Esophagus squamous epithelium (tissue), 5 donors: ENCODE data around the gene IP6K3. TPM values are rescaled to one million over a fixed set of nuclear protein-coding genes. Genes with fewer than 3 reads are reported as not detected.

Experiments
- DNase-seq: peaks from one replicate; lab custom pipeline; 2025; lab: John Stamatoyannopoulos, UW
- H3K27ac ChIP-seq, 4 donors: fragments of 200-600 bp; sonication (generic); one replicate each; pipeline ENCODE4 v1.5.1; 2016 to 2019; ENCODE audit warnings: mild to moderate bottlenecking in 1 of 4
- H3K27me3 ChIP-seq, 4 donors: fragments of 200-600 bp; sonication (generic); 1 replicate in 3 of 4; 2 replicates in 1 of 4; pipeline versions ENCODE4 v1.5.1 to v1.6.0; 2017 to 2021; ENCODE audit warnings: antibody characterized with exemption in 1 of 4
- H3K36me3 ChIP-seq, 3 donors: fragments of 200-600 bp; sonication (generic); one replicate each; pipeline ENCODE4 v1.5.1; 2016 to 2019
- H3K4me1 ChIP-seq, 3 donors: fragments of 200-600 bp; sonication (generic); one replicate each; pipeline ENCODE4 v1.5.1; 2017 to 2019
- H3K4me3 ChIP-seq, 4 donors: fragments of 200-600 bp; sonication (generic); 1 replicate in 3 of 4; 2 replicates in 1 of 4; pipeline ENCODE4 v1.5.1; 2016 to 2019; ENCODE audit warnings: mild to moderate bottlenecking in 2 of 4, moderate library complexity in 1 of 4
- H3K9me3 ChIP-seq, 3 donors: fragments of 200-600 bp; sonication (generic); one replicate each; pipeline ENCODE4 v1.5.1; 2016 to 2019
- POLR2A ChIP-seq, 4 donors: fragments of 450-650 bp; IDR thresholded peaks; one replicate each; pipeline ENCODE4 v1.6.1; 2017; ENCODE audit warnings: antibody characterized with exemption in 4 of 4, mild to moderate bottlenecking in 4 of 4, moderate library complexity in 3 of 4
- WGBS, 2 donors: methylation state at CpG; one replicate each; pipeline ENCODE4 v1.1.5; 2018; 5-methylcytosine and 5-hydroxymethylcytosine counted together
- intact Hi-C: fragments of 100-400 bp; cut with DNase I; formaldehyde crosslinking; loops from one replicate; pipeline ENCODE4 v1.15.0; 2022
- total RNA-seq, 4 donors: library from RNA; depleted of rRNA; stranded (reverse); fragments of >200 nt; gene quantifications; one replicate each; pipeline ENCODE4 v1.1.0, GENCODE V29; 2016
- TF ChIP-seq, protein P1 (sequence below), 6 experiments: fragments of 450-650 bp in 4 of 6; fragments of 200-600 bp in 2 of 6; sonication (generic) in 2 of 6; IDR thresholded peaks; one replicate each; pipeline ENCODE4 v1.5.1; 2016 to 2019; ENCODE audit warnings: antibody characterized with exemption in 6 of 6, mild to moderate bottlenecking in 4 of 6, moderate library complexity in 4 of 6
- donor health status: DM: yes; HTN: yes; CAD: no.

The IP6K3 gene
- total RNA-seq, 4 donors from 2014 or later, result 0.75 to 5.5 (median 1.7) TPM; not detected in 1

DNA sequence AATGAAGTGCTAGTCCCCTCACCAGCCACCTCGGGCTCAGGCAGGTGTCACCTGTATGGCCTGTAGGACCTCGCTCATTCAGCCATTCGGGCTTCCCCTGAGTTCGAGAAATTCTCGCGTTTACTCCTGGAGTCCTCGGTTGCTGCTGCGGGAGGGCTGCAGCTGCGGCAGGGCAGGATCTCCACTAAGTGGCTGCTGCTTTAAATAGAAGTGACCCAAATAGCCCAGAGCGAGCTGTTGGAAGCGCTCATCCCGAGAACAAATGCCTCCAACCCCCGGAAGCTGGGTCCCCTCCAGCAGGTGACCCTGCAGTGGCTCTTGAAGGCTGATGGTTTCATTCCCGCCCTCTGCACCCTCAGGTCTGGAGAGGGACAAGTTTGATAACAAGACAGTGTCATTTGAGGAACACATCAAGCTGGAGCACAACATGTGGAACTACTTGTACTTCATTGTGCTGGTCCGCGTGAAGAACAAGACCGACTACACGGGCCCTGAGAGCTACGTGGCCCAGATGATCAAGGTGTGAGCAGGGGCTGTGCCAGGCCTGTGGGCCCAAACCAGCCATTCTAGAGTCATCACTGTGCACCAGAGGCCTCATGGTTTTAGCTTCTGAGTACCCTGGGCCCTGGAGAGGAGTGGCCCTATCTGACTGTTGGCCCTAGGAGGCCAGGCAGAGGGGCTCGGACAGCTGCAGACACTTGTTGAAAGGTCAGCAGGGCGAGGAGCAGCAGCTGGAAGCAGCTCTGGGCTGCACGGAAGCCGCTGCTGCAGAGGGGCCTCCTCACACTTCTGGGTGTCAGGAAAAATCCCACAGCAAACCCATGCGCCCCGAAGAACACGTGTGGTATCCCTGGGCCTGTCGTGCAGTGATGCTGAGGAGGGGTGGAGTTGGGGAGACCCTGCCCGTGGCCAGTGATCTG, 53.3 kb downstream of the IP6K3 start:
- DNase-seq, result no peak
- Histone ChIP-seq H3K27me3 (no peaks in the 10 kb centered on the region), H3K4me3 (no peak overlapping the region), H3K9me3 (no peaks in the 10 kb centered on the region), H3K27ac (peak overlapping the region in 3 of 4 donors; percentile 55 to 73 (median 61)), H3K4me1 (peaks cover 31 to 68% (median 63%) of the 10 kb centered on the region in 3 donors), H3K36me3 (peaks cover 20 to 92% (median 22%) of the 10 kb centered on the region in 3 donors)
- 50 to 71% methylated on average over 3 to 20 of the region's 28 CpGs for WGBS, 2 donors
- TF ChIP-seq, protein P1, sequence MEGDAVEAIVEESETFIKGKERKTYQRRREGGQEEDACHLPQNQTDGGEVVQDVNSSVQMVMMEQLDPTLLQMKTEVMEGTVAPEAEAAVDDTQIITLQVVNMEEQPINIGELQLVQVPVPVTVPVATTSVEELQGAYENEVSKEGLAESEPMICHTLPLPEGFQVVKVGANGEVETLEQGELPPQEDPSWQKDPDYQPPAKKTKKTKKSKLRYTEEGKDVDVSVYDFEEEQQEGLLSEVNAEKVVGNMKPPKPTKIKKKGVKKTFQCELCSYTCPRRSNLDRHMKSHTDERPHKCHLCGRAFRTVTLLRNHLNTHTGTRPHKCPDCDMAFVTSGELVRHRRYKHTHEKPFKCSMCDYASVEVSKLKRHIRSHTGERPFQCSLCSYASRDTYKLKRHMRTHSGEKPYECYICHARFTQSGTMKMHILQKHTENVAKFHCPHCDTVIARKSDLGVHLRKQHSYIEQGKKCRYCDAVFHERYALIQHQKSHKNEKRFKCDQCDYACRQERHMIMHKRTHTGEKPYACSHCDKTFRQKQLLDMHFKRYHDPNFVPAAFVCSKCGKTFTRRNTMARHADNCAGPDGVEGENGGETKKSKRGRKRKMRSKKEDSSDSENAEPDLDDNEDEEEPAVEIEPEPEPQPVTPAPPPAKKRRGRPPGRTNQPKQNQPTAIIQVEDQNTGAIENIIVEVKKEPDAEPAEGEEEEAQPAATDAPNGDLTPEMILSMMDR (IDR thresholded peaks at IDR 0.05), result no peak
- no peak for TF ChIP-seq POLR2A (IDR thresholded peaks at IDR 0.05)
- intact Hi-C loops, result no loop called here

DNA sequence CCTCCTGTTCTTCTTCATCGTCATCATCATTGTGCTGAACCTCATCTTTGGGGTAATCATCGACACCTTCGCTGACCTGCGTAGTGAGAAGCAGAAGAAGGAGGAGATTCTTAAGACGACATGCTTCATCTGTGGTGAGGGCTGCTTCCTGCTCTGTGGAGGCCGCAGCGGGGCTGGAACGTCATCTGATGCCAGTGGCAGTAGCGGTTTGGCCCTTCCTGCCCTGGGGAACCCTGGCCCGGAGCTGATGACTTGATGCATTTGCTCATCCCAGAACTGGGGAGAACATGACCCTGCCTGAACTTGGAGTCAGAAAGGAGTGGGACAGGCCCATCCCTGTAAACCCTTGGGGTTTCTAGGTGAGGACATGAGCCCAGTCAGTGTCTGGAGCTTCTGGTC, 53.9 kb downstream of the IP6K3 start:
- Histone ChIP-seq H3K36me3 (peaks cover 19 to 94% (median 20%) of the 10 kb centered on the region in 3 donors), H3K9me3 (no peaks in the 10 kb centered on the region), H3K4me1 (peaks cover 31 to 61% (median 58%) of the 10 kb centered on the region in 3 donors), H3K27me3 (no peaks in the 10 kb centered on the region), H3K4me3 (no peak overlapping the region), H3K27ac (peak overlapping the region in 3 of 4 donors; percentile 33 to 73 (median 61))
- 52 to 62% methylated on average over 2 of the region's 10 CpGs for WGBS, 2 donors
- intact Hi-C loops, result no loop called here
- no peak for TF ChIP-seq POLR2A (IDR thresholded peaks at IDR 0.05)
- TF ChIP-seq, protein P1 (IDR thresholded peaks at IDR 0.05), result no peak
- DNase-seq, result no peak

DNA sequence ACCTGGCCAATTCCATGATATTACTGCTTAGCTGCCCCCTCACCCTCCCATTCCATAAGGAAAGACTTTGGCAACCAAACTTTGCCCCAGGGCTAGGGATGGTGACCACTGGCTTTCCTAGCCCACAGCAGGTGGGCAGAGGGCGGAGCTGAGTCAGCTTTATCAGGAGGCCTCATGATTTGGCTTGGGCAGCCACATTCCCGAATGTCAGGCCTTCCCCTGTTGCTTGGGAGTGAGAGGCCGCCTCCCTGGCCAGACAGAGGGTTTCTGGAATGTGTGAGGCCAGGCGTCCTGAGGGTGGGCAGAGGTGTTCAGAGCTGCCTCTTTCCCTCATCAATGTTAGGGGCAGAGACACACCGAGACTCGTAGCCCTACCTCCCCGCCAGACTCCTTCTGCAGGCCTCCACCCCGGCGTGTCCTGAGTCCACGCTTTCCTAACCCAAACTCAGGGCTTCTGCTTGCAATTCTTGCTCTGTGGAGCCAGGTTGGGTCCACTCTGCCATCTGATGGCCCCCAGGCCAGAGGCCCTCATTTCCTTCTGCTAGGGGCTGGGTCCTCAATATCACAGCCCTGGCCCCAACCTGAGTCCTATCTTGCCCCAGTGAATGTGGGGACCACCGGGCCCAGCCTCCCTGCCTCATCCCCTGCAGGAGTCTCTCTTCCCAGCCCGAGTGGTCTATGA, 54.5 kb downstream of the IP6K3 start:
- 77 to 85% methylated on average over 7 to 9 of the region's 12 CpGs for WGBS, 2 donors
- H3K4me3 ChIP-seq, result no peak overlapping the region
- no peak for DNase-seq
- H3K9me3 ChIP-seq, result no peaks in the 10 kb centered on the region
- H3K27ac ChIP-seq, result peak overlapping the region in 3 of 4 donors; percentile 33 to 73 (median 61)
- TF ChIP-seq, protein P1 (IDR thresholded peaks at IDR 0.05), result no peak
- TF ChIP-seq POLR2A (IDR thresholded peaks at IDR 0.05), result no peak
- H3K36me3 ChIP-seq, result peaks cover 19 to 94% (median 22%) of the 10 kb centered on the region in 3 donors
- intact Hi-C loops, result no loop called here
- peaks cover 29 to 56% (median 52%) of the 10 kb centered on the region in 3 donors for H3K4me1 ChIP-seq
- H3K27me3 ChIP-seq, result no peaks in the 10 kb centered on the region

DNA sequence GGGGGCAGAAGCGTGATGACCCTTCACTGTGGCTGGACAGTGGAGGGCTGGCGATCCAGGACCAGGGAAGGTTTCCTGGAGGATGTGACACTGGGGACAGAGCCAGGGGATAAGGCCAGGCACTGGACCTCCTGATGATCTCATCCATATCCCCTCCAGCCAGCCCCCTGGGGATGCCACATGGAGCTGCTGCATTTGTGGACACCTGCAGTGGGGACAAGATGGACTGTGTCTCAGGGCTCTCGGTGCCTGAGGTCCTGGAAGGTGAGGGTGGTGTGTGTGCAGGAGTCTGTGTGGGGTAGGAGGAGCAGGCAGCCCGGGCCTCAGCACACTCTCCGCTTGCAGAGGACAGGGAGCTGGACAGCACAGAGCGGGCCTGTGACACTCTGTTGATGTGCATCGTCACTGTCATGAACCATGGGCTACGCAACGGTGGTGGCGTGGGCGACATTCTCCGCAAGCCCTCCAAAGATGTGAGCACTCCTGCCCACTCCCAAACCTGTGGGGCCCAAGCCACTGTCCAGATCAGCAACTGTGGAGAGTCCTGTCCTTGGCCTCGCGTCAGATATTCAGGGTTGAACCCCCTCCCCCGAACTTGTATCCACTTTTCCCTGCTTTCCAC, 55.1 kb downstream of the IP6K3 start:
- 50 to 80% methylated on average over 2 to 6 of the region's 15 CpGs for WGBS, 2 donors
- H3K4me3 ChIP-seq, result no peak overlapping the region
- DNase-seq, result no peak
- TF ChIP-seq POLR2A (IDR thresholded peaks at IDR 0.05), result no peak
- TF ChIP-seq, protein P1 (IDR thresholded peaks at IDR 0.05), result no peak
- H3K27ac ChIP-seq, result peak overlapping the region in 1 of 4 donors; percentile 61
- no peaks in the 10 kb centered on the region for H3K27me3 ChIP-seq
- peaks cover 23 to 49% (median 46%) of the 10 kb centered on the region in 3 donors for H3K4me1 ChIP-seq
- H3K36me3 ChIP-seq, result peaks cover 19 to 94% (median 27%) of the 10 kb centered on the region in 3 donors
- intact Hi-C loops, result no loop called here
- no peaks in the 10 kb centered on the region for H3K9me3 ChIP-seq
